Measurements from ENCODE around the gene SMIM23.

DNA sequence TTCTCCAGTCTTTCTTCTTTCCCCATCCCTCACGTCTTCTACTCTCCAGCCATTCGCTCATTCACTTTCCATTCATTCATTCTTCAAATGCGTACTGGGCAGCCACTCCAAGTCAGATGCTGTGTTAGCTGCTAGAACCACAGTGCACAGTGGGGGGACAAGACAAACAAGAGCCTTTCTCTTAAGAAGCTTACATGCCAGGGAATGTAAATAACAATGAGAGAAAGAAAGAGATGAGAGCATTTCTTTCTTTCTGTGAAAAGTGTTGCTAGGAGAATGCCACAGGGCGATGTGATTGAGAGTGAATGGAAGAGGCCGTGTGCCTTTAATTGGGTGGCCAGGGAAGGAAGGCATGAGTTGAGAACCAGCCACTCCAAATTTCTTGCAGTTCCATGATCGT, 46.3 kb upstream of the SMIM23 start:
- TF ChIP-seq SUZ12 (IDR thresholded peaks at IDR 0.05): no peak
- no peak for TF ChIP-seq BHLHE40 (IDR thresholded peaks at IDR 0.05; ENCODE audit: borderline replicate concordance)
- no peak for TF ChIP-seq LEF1 (IDR thresholded peaks at IDR 0.05; ENCODE audit: borderline replicate concordance)
- TF ChIP-seq HDGF (IDR thresholded peaks at IDR 0.05; ENCODE audit: borderline replicate concordance): no peak
- no peak for TF ChIP-seq FOXA1 (IDR thresholded peaks at IDR 0.05)

Data from HEK293T (cell line).